GM19238 (cell line): ENCODE results near the gene GGA1.
"Not testable (repeated sequence)": the region's sequence is repeated elsewhere in the genome, so short reads cannot be mapped to it uniquely, and the experiment has no call there.

Experiments used
- DNase-seq: peaks from one replicate; pipeline ENCODE4 v3.0.0; 2011; ENCODE audit warnings: low spot score; ENCODE audit not compliant: insufficient read length

GGA1 gene

GRCh38 chr22:37609240-37610152 is 862 bp downstream of the GGA1 start:
- peak; percentile 51 for DNase-seq

GRCh38 chr22:37610153-37610475 is 1.5 kb downstream of the GGA1 start:
- DNase-seq: not testable (repeated sequence)

- DNase-seq: no peak
Measured at GRCh38 chr22:37610480-37611129, 2.0 kb downstream of the GGA1 start.

- no peak for DNase-seq
Measured at GRCh38 chr22:37611207-37611606, 2.6 kb downstream of the GGA1 start.

- no peak for DNase-seq
Measured at GRCh38 chr22:37616201-37617083, 7.8 kb downstream of the GGA1 start.

- DNase-seq: no peak
Measured at GRCh38 chr22:37617431-37617830, 8.8 kb downstream of the GGA1 start.

GRCh38 chr22:37618072-37618656 is 9.5 kb downstream of the GGA1 start:
- DNase-seq: no peak

- DNase-seq: no peak
Measured at GRCh38 chr22:37618674-37619073, 10.0 kb downstream of the GGA1 start.

- no peak for DNase-seq
Measured at GRCh38 chr22:37619991-37620390, 11.4 kb downstream of the GGA1 start.

- DNase-seq: no peak
Measured at GRCh38 chr22:37621352-37621860, 12.8 kb downstream of the GGA1 start.

- DNase-seq: peak; percentile 75
Measured at GRCh38 chr22:37623075-37624016, 14.7 kb downstream of the GGA1 start.

GRCh38 chr22:37624017-37624365 is 15.4 kb downstream of the GGA1 start:
- DNase-seq: no peak

GRCh38 chr22:37624876-37625275 is 16.2 kb downstream of the GGA1 start:
- no peak for DNase-seq

- no peak for DNase-seq
Measured at GRCh38 chr22:37625737-37626136, 17.1 kb downstream of the GGA1 start.

GRCh38 chr22:37626144-37626543 is 17.5 kb downstream of the GGA1 start:
- no peak for DNase-seq

GRCh38 chr22:37626556-37627075 is 18.0 kb downstream of the GGA1 start:
- DNase-seq: no peak

GRCh38 chr22:37627121-37627520 is 18.5 kb downstream of the GGA1 start:
- no peak for DNase-seq

- DNase-seq: no peak
Measured at GRCh38 chr22:37627545-37627944, 18.9 kb downstream of the GGA1 start.

GRCh38 chr22:37628830-37629229 is 20.2 kb downstream of the GGA1 start:
- no peak for DNase-seq

- no peak for DNase-seq
Measured at GRCh38 chr22:37629928-37630327, 21.3 kb downstream of the GGA1 start.
